ENCODE results near the gene RIN2. TPM values are rescaled to one million over a fixed set of nuclear protein-coding genes. Genes with fewer than 3 reads are reported as not detected.
"Not testable (repeated sequence)": the region's sequence is repeated elsewhere in the genome, so short reads cannot be mapped to it uniquely, and the experiment has no call there.

The RIN2 gene
- total RNA-seq, 2 donors from 2014 or later = 20.4 to 34.0 TPM

DNA sequence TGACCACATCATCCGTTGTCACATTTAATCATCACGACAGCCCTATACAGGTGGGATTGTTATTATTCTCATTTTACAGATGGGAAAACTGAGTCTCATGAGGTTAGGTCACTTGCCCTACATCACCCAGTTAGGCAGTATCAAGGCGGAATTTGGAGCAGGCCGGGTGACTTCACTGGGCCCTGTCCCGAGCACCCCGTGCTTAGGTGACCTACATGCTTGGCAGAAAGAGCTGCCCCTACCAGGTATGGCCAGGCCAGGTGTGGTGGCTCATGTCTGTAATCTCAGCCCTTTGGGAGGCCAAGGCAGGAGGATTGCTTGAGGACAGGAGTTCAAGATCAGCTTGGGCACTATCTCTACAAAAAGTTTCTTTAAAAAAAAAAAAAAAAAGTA, 44.0 kb downstream of the RIN2 start:
- intact Hi-C loops (cut with DNase I) = no loop called here
- WGBS, 2 donors = 96 to 98% methylated on average over 5 to 6 of the region's 6 CpGs
- Histone ChIP-seq H3K36me3 (replicated peaks in 1 of 2; ENCODE audit: insufficient read depth in 1 of 2, low read depth in 2 of 2) (no peaks in the 10 kb centered on the region), H3K9me3 (no peaks in the 10 kb centered on the region), H3K27ac (peak overlapping the region in 1 of 4 donors; percentile 42), H3K27me3 (no peaks in the 10 kb centered on the region), H3K4me3 (no peak overlapping the region), H3K4me1 (peaks cover 13% of the 10 kb centered on the region)
- no peak for TF ChIP-seq CTCF (IDR thresholded peaks at IDR 0.05)
- TF ChIP-seq POLR2A (IDR thresholded peaks at IDR 0.05) = no peak
- DNase-seq = no peak
- ATAC-seq = no peak

GRCh38 chr20:19802492-19803158, 44.6 kb downstream of the RIN2 start:
- peak overlapping the region in 2 of 4 donors; percentile 10 to 20 for H3K27ac ChIP-seq
- H3K36me3 ChIP-seq (replicated peaks in 1 of 2; ENCODE audit: insufficient read depth in 1 of 2, low read depth in 2 of 2) = no peaks in the 10 kb centered on the region
- no peak overlapping the region for H3K4me3 ChIP-seq
- H3K9me3 ChIP-seq = no peaks in the 10 kb centered on the region
- H3K4me1 ChIP-seq = peaks cover 18% of the 10 kb centered on the region
- DNase-seq (peak; percentile 26 to 66 (median 51)), ATAC-seq (peak; percentile 86)
- no peak for TF ChIP-seq POLR2A (IDR thresholded peaks at IDR 0.05)
- peak in 5 of 7 experiments; percentile 9 to 48 (median 21) for TF ChIP-seq CTCF (IDR thresholded peaks at IDR 0.05)
- intact Hi-C loops (cut with DNase I) = no loop called here
- 77 to 81% methylated on average over 4 of the region's 4 CpGs for WGBS, 2 donors
- no peaks in the 10 kb centered on the region for H3K27me3 ChIP-seq

DNA sequence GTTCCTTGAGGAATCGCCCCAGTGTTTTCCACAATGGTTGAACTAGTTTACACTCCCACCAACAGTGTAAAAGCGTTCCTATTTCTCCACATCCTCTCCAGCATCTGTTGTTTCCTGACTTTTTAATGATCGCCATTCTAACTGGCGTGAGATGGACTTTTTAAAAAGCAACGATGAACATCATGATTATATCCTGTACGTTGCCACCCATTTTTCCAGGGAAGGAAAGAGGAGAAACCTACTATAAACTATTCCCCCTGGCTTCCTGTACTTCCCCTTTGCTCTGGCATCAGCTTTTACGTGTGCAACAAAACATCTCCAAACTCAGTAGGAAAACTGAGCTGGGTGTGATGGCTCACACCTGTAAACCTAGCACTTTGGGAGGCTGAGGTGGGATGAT, 48.2 kb downstream of the RIN2 start:
- Histone ChIP-seq H3K27ac (peak overlapping the region in 2 of 4 donors; percentile 24 to 48), H3K4me1 (peaks cover 18% of the 10 kb centered on the region)
- H3K4me3 ChIP-seq; H3K9me3 ChIP-seq; ATAC-seq; DNase-seq; H3K27me3 ChIP-seq; H3K36me3 ChIP-seq (replicated peaks in 1 of 2; ENCODE audit: insufficient read depth in 1 of 2, low read depth in 2 of 2); intact Hi-C loops (cut with DNase I): not testable (repeated sequence)
- WGBS, 2 donors = 65 to 84% methylated on average over 7 of the region's 7 CpGs

- TF ChIP-seq CTCF (IDR thresholded peaks at IDR 0.05) (no peak), POLR2A (IDR thresholded peaks at IDR 0.05) (no peak)
- peak; percentile 30 to 51 (median 32) for DNase-seq
- ATAC-seq = peak; percentile 49
- Histone ChIP-seq H3K9me3 (no peaks in the 10 kb centered on the region), H3K4me1 (peaks cover 18% of the 10 kb centered on the region), H3K27ac (peak overlapping the region in 3 of 4 donors; percentile 24 to 48 (median 48)), H3K4me3 (no peak overlapping the region), H3K27me3 (no peaks in the 10 kb centered on the region), H3K36me3 (replicated peaks in 1 of 2; ENCODE audit: insufficient read depth in 1 of 2, low read depth in 2 of 2) (no peaks in the 10 kb centered on the region)
- 19 to 30% methylated on average over 4 of the region's 4 CpGs for WGBS, 2 donors
- intact Hi-C loops (cut with DNase I) = no loop called here
These were observed 48.7 kb downstream of the RIN2 start for GRCh38 chr20:19806806-19807190.

DNA sequence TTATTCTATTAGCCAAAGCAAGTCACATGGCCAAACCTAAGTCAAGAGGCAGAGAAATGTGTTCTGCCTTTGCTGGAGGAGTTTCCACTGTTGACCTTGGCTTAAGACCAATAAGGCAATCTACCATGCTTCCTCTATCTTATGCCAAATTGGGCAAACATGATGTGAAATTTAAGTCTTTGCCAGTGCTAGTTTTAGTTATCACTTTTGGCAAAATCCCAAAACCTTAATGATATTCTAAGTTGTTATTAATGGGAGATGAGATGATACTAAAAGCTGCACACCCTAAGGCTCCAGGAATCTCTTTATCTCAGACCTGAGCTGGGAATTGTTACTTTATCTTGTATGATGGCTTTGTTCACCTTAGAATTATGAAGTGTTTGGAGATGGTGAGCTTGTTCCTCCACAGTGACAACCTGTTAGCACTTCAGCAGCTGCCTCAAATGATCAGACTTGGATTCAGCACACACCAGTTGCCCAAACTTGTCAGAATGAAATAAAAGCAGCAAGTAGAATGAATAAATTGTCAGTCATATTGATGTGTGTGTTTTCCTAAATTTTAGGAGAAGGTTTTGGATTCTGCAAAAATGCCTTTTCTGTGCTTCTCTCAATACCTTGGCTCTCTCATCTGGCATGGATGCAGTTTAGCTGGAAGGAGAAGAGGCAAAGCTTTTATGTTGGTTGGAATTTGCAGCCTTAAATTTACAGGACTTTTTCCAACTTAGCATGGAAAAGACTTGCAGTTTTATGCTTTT, 49.3 kb downstream of the RIN2 start:
- DNase-seq (peak in 3 of 4 donors; percentile 24 to 57 (median 29)), ATAC-seq (peak; percentile 78)
- no peak overlapping the region for H3K4me3 ChIP-seq
- peak overlapping the region in 3 of 4 donors; percentile 30 to 48 (median 48) for H3K27ac ChIP-seq
- H3K27me3 ChIP-seq = no peaks in the 10 kb centered on the region
- TF ChIP-seq CTCF (IDR thresholded peaks at IDR 0.05) (no peak), POLR2A (IDR thresholded peaks at IDR 0.05) (no peak)
- H3K9me3 ChIP-seq = no peaks in the 10 kb centered on the region
- intact Hi-C loops (cut with DNase I) = no loop called here
- peaks cover 18% of the 10 kb centered on the region for H3K4me1 ChIP-seq
- no peaks in the 10 kb centered on the region for H3K36me3 ChIP-seq (replicated peaks in 1 of 2; ENCODE audit: insufficient read depth in 1 of 2, low read depth in 2 of 2)
